Loucy (cell line): ENCODE results near the gene IL24.

Experiments
- H2AFZ ChIP-seq: fragments of 200-600 bp; sonication (generic); 2 replicates; pipeline ENCODE4 v1.6.0; 2016; ENCODE audit warnings: antibody characterized with exemption, mild to moderate bottlenecking, low read length, moderate library complexity
- H3F3A ChIP-seq: fragments of 200-600 bp; 2 replicates; pipeline ENCODE4 v1.6.0; 2016; ENCODE audit warnings: antibody characterized with exemption, low read depth, mild to moderate bottlenecking
- H3K27me3 ChIP-seq: fragments of 200-600 bp; sonication (generic); 2 replicates; pipeline ENCODE4 v1.6.1; 2014; ENCODE audit warnings: low read length, mild to moderate bottlenecking; ENCODE audit not compliant: insufficient read depth, poor library complexity, severe bottlenecking
- H3K36me3 ChIP-seq: fragments of 200-600 bp; sonication (generic); 2 replicates; pipeline ENCODE4 v1.6.1; 2016; ENCODE audit warnings: low read length; ENCODE audit not compliant: insufficient read depth
- H3K4me1 ChIP-seq: fragments of 200-600 bp; sonication (generic); 2 replicates; pipeline ENCODE4 v1.5.1; 2014; ENCODE audit warnings: low read length, mild to moderate bottlenecking; ENCODE audit not compliant: insufficient read depth, poor library complexity, severe bottlenecking
- H3K4me2 ChIP-seq: fragments of 200-600 bp; sonication (generic); 2 replicates; pipeline ENCODE4 v1.6.0; 2014; ENCODE audit warnings: antibody characterized with exemption, low read length, low read depth, mild to moderate bottlenecking; ENCODE audit not compliant: poor library complexity, severe bottlenecking
- H3K4me3 ChIP-seq: fragments of 200-600 bp; sonication (generic); 2 replicates; pipeline ENCODE4 v1.5.1; 2014; ENCODE audit warnings: low read length, mild to moderate bottlenecking, mixed read lengths; ENCODE audit not compliant: poor library complexity, severe bottlenecking
- H3K79me2 ChIP-seq: fragments of 200-600 bp; sonication (generic); 2 replicates; pipeline ENCODE4 v1.6.1; 2014; ENCODE audit warnings: low read length; ENCODE audit not compliant: insufficient read depth
- H3K9ac ChIP-seq: fragments of 200-600 bp; sonication (generic); 2 replicates; pipeline ENCODE4 v1.6.0; 2014; ENCODE audit warnings: mild to moderate bottlenecking, low read depth, low read length, moderate library complexity; ENCODE audit not compliant: poor library complexity, severe bottlenecking
- H3K9me2 ChIP-seq: fragments of 200-600 bp; sonication (generic); replicated peaks from 2 replicates; pipeline ENCODE4 v1.6.1; 2016; ENCODE audit warnings: low read depth, low read length, mixed read lengths
- H3K9me3 ChIP-seq: fragments of 200-600 bp; sonication (generic); 2 replicates; pipeline ENCODE4 v1.6.1; 2014; ENCODE audit warnings: mild to moderate bottlenecking, antibody characterized with exemption, low read length, low read depth; ENCODE audit not compliant: insufficient read depth
- H4K20me1 ChIP-seq: fragments of 200-600 bp; sonication (generic); 2 replicates; pipeline ENCODE4 v1.6.0; 2014; ENCODE audit warnings: antibody characterized with exemption, low read length, mild to moderate bottlenecking; ENCODE audit not compliant: insufficient read depth, poor library complexity, severe bottlenecking
- CTCF ChIP-seq: fragments of 200-600 bp; sonication (generic); conservative IDR thresholded peaks from 2 replicates; pipeline ENCODE4 v1.5.1; 2014; ENCODE audit warnings: mild to moderate bottlenecking, antibody characterized with exemption, low read length
- EZH2phosphoT487 ChIP-seq: fragments of 200-600 bp; IDR thresholded peaks from 2 replicates; pipeline ENCODE4 v1.6.1; 2018; ENCODE audit warnings: antibody characterized with exemption, mild to moderate bottlenecking, moderate library complexity, borderline replicate concordance

Gene IL24

GRCh38 chr1:206893380-206893779, 3.9 kb upstream of the IL24 start:
- no peaks in the 10 kb centered on the region for H3K9me2 ChIP-seq
- H3K36me3 ChIP-seq = no peaks in the 10 kb centered on the region
- H3K4me2 ChIP-seq = no peak overlapping the region
- H3K27me3 ChIP-seq = peaks cover 4% of the 10 kb centered on the region
- no peaks in the 10 kb centered on the region for H3K4me1 ChIP-seq
- no peaks in the 10 kb centered on the region for H4K20me1 ChIP-seq
- no peaks in the 10 kb centered on the region for H3K79me2 ChIP-seq
- H3K4me3 ChIP-seq = no peak overlapping the region
- H2AFZ ChIP-seq = no peak overlapping the region
- H3F3A ChIP-seq = no peaks in the 10 kb centered on the region
- H3K9ac ChIP-seq = no peak overlapping the region
- no peaks in the 10 kb centered on the region for H3K9me3 ChIP-seq
- TF ChIP-seq CTCF = no peak
- TF ChIP-seq EZH2phosphoT487 = no peak

DNA sequence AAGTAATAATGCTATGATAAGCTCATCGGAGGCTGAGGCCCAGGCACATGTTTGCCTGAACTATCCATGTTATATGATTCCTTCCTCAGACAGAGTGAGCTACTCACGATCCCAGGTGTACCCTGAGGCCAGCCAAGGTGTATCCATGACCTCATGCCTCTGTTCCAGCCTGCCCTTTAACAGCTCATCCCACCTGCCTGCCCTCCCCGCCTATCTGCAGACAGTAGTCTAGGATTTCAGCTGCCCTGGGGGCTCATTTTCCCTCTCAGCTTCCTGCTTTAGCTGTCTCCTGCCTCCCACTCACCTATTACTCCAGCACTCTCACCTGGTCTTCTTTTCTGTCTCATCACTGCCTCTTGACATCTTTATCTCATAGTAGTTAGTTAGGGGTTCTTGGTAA, 1.9 kb upstream of the IL24 start:
- TF ChIP-seq CTCF (no peak), EZH2phosphoT487 (no peak)
- H3K4me1 ChIP-seq = no peaks in the 10 kb centered on the region
- no peaks in the 10 kb centered on the region for H3K27me3 ChIP-seq
- no peak overlapping the region for H3K4me3 ChIP-seq
- H3K4me2 ChIP-seq = no peak overlapping the region
- H3K79me2 ChIP-seq = no peaks in the 10 kb centered on the region
- H3K36me3 ChIP-seq = no peaks in the 10 kb centered on the region
- H3K9me3 ChIP-seq = no peaks in the 10 kb centered on the region
- H3K9me2 ChIP-seq = no peaks in the 10 kb centered on the region
- H2AFZ ChIP-seq = no peak overlapping the region
- no peaks in the 10 kb centered on the region for H4K20me1 ChIP-seq
- no peaks in the 10 kb centered on the region for H3F3A ChIP-seq
- no peak overlapping the region for H3K9ac ChIP-seq

DNA sequence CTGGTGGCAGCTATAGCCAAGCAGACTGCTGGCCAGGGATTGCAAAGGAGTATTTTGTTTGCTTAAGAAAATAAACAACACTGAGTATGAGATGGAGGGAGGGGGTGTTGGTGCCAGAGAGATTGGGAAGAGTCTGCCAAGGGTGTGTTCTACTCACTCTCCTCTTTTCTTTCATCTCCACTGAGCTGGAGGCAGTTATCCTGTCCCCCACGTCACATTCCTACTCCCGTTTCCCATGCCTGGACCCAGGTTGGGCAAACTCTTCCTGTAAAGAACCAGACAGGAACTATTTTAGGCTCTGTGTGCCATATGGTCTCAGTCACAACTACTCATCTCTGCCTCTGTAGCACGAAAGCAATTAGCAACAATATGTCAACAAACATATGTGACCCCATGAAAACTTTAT, 1.4 kb upstream of the IL24 start:
- H3K4me3 ChIP-seq = no peak overlapping the region
- H3K4me1 ChIP-seq = no peaks in the 10 kb centered on the region

More for the DNA sequence above, 1.4 kb upstream of the IL24 start:
- Histone ChIP-seq H3K4me2 (no peak overlapping the region), H3F3A (no peaks in the 10 kb centered on the region), H3K27me3 (no peaks in the 10 kb centered on the region), H2AFZ (no peak overlapping the region), H3K9me3 (no peaks in the 10 kb centered on the region), H3K36me3 (no peaks in the 10 kb centered on the region), H3K79me2 (no peaks in the 10 kb centered on the region), H3K9ac (no peak overlapping the region), H4K20me1 (no peaks in the 10 kb centered on the region), H3K9me2 (no peaks in the 10 kb centered on the region)
- no peak for TF ChIP-seq CTCF
- no peak for TF ChIP-seq EZH2phosphoT487
